ENCODE data around the gene PPARD. TPM values are rescaled to one million over a fixed set of nuclear protein-coding genes. Genes with fewer than 3 reads are reported as not detected.

Gene PPARD
- polyA plus RNA-seq, 1 experiment: 40.9 TPM

DNA sequence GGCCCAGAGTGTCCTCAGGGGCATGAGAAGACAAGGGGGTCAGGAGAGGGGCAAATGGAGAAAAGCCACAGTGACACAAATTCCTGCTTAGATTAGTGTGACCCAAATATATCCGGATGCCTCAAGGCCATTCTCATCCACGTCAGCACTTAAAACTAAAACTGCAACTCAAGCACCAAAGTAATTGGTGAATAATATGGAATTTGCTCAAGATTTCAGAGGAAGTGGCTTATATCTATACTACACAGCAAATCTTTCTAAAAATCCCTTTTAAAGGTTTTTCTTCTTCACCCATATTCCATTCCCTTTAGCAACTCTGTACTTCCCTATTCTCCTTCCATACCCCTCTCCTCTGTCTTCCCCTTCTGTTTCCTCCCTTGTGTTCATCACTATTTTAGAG lies 29.6 kb upstream of the PPARD start:
- Histone ChIP-seq H3K36me3 (ENCODE audit: control insufficient read depth, insufficient read depth, low read length) (no peaks in the 10 kb centered on the region), H3K4me3 (ENCODE audit: low read depth, low read length) (no peak overlapping the region), H3K27me3 (ENCODE audit: control insufficient read depth, insufficient read depth, low read length) (no peaks in the 10 kb centered on the region)
- CTCF ChIA-PET: interaction anchor here (1.2 kb wide), 1 partner anchor 16 kb away, joined by 3 read pairs; the partner anchor contains the start of gene DEF6
- POLR2A ChIA-PET: no interaction called here
- TF ChIP-seq, protein P1, sequence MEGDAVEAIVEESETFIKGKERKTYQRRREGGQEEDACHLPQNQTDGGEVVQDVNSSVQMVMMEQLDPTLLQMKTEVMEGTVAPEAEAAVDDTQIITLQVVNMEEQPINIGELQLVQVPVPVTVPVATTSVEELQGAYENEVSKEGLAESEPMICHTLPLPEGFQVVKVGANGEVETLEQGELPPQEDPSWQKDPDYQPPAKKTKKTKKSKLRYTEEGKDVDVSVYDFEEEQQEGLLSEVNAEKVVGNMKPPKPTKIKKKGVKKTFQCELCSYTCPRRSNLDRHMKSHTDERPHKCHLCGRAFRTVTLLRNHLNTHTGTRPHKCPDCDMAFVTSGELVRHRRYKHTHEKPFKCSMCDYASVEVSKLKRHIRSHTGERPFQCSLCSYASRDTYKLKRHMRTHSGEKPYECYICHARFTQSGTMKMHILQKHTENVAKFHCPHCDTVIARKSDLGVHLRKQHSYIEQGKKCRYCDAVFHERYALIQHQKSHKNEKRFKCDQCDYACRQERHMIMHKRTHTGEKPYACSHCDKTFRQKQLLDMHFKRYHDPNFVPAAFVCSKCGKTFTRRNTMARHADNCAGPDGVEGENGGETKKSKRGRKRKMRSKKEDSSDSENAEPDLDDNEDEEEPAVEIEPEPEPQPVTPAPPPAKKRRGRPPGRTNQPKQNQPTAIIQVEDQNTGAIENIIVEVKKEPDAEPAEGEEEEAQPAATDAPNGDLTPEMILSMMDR (IDR thresholded peaks at IDR 0.05; ENCODE audit: insufficient read depth, low read depth, low read length): no peak
- no peak for DNase-seq (ENCODE audit: low read depth)

DNA sequence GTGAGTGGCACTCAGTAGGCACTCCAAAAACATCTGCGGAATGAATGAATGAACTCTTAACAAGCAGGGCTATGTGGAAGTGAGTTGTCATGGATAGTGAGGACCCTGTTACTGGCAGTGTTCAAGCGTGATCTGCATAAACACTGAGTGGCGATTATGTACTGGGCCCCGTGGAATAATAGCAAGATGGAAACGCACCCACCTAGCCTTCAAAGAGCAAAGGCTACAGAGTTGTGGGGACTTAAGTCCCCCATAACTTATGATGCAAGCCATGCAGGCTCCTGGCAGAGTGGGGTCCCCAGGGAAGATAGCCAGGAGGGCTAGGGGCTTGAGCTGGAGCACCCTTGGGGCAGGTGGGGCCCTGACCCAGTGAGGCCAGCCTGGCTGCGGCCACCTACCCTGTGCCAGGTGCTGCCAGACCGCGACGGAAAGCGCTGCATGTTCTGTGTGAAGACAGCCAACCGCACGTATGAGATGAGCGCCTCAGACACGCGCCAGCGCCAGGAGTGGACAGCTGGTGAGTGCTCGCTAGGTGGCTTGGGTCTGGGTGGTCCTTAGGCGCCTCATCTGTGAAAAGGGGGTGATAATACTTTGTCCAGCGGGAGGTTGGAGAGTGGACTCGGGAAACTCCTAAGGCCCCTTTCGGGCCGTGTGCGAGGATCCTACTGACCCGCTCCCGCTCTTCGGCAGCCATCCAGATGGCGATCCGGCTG lies 24.7 kb upstream of the PPARD start:
- DNase-seq (ENCODE audit: low read depth): no peak
- peak overlapping the region; percentile 61 for H3K4me3 ChIP-seq (ENCODE audit: low read depth, low read length)
- POLR2A ChIA-PET: no interaction called here
- CTCF ChIA-PET: interaction anchor here (0.5 to 2.7 kb wide), 14 partner anchors 10 to 211 kb away, joined by 3 to 11 read pairs (median 4); partner anchors contain the start of genes PPARD and RPL10A
- no peaks in the 10 kb centered on the region for H3K27me3 ChIP-seq (ENCODE audit: control insufficient read depth, insufficient read depth, low read length)
- no peaks in the 10 kb centered on the region; the same call in 1 of the 2 replicates for H3K36me3 ChIP-seq (ENCODE audit: control insufficient read depth, insufficient read depth, low read length)
- TF ChIP-seq, protein P1 (IDR thresholded peaks at IDR 0.05; ENCODE audit: insufficient read depth, low read depth, low read length): 0 out of 2 replicates have a peak, but pooled peaks have one; percentile 9

DNA sequence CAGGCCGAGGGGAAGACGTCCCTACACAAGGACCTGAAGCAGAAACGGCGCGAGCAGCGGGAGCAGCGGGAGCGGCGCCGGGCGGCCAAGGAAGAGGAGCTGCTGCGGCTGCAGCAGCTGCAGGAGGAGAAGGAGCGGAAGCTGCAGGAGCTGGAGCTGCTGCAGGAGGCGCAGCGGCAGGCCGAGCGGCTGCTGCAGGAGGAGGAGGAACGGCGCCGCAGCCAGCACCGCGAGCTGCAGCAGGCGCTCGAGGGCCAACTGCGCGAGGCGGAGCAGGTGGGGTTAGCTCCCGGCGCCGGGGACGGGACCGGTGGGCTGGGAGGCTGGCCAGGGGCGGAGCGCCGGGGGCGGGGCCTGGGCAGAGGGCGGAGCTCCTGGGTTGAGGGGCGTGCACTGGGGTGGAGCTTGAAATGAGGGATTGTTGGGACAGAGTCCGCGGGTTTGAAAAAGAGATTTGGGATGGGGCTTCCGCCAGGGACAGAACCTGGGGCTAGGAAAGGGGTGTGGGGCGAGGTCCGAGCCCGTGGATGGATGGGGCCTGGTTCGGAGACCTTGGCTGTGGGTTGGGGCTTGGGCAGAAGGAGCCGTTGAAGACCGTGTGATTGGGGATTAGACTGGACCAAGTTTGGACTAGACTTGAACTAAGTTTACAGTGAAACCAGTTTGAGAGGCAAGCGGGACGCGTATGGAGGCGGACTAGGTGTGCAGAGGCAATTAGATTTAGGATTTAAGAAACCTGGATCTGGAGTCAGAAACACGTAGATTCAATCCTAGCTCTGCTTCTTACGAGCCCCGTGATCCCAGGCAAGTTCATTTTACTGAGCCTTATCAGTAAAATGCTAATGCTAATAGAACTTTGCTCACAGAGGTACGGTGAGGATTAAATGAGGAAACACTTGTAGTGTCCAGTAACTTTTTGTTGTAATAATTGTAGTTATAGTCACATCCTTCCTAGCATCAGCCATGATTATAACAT lies 23.9 kb upstream of the PPARD start:
- CTCF ChIA-PET: interaction anchor here (0.5 to 1.8 kb wide), 11 partner anchors 9 to 176 kb away, joined by 3 to 10 read pairs (median 4); partner anchors contain the start of gene PPARD
- no peak for DNase-seq (ENCODE audit: low read depth)
- POLR2A ChIA-PET: interaction anchor here (0.6 kb wide), 1 partner anchor 28 kb away, joined by 3 read pairs; no protein-coding TSS in a partner anchor
- peak overlapping the region; percentile 61 for H3K4me3 ChIP-seq (ENCODE audit: low read depth, low read length)
- TF ChIP-seq, protein P1 (IDR thresholded peaks at IDR 0.05; ENCODE audit: insufficient read depth, low read depth, low read length): no peak
- H3K27me3 ChIP-seq (ENCODE audit: control insufficient read depth, insufficient read depth, low read length): no peaks in the 10 kb centered on the region
- H3K36me3 ChIP-seq (ENCODE audit: control insufficient read depth, insufficient read depth, low read length): no peaks in the 10 kb centered on the region; the same call in 1 of the 2 replicates

DNA sequence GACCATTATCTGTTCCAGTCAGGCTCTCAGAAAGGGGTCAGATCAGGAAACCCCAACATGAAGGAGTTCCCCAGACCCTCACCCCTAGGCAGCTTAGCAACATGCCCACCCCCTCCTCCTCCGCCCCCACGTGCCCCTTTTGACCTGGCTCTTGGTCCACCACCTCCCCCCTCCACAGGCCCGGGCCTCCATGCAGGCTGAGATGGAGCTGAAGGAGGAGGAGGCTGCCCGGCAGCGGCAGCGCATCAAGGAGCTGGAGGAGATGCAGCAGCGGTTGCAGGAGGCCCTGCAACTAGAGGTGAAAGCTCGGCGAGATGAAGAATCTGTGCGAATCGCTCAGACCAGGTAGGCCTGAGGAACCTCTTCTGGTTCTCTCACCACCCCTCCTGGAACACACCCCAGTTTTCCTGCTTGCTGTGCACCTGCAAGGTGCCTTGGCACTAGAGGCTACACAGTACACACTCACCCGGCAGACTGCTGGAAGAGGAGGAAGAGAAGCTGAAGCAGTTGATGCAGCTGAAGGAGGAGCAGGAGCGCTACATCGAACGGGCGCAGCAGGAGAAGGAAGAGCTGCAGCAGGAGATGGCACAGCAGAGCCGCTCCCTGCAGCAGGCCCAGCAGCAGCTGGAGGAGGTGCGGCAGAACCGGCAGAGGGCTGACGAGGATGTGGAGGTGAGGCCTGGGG lies 22.9 kb upstream of the PPARD start:
- POLR2A ChIA-PET: interaction anchor here (0.6 kb wide), 1 partner anchor 10 kb away, joined by 4 read pairs; no protein-coding TSS in a partner anchor
- Histone ChIP-seq H3K27me3 (ENCODE audit: control insufficient read depth, insufficient read depth, low read length) (no peaks in the 10 kb centered on the region), H3K4me3 (ENCODE audit: low read depth, low read length) (no peak overlapping the region), H3K36me3 (ENCODE audit: control insufficient read depth, insufficient read depth, low read length) (no peaks in the 10 kb centered on the region; the same call in 1 of the 2 replicates)
- TF ChIP-seq, protein P1 (IDR thresholded peaks at IDR 0.05; ENCODE audit: insufficient read depth, low read depth, low read length): no peak
- DNase-seq (ENCODE audit: low read depth): no peak
- CTCF ChIA-PET: interaction anchor here (0.8 to 1.7 kb wide), 4 partner anchors 23 to 131 kb away, joined by 3 to 5 read pairs (median 3); partner anchors contain the start of gene PPARD

Data from BJ (cell line).